ENCODE data around the gene PTH2R. TPM values are rescaled to one million over a fixed set of nuclear protein-coding genes. Genes with fewer than 3 reads are reported as not detected.
"Not testable (repeated sequence)": the region's sequence is repeated elsewhere in the genome, so short reads cannot be mapped to it uniquely, and the experiment has no call there.

The PTH2R gene
- total RNA-seq, 4 donors from 2014 or later = not detected

- no peak overlapping the region for H3K27ac ChIP-seq
- H3K4me3 ChIP-seq = no peak overlapping the region
- H3K9me3 ChIP-seq = no peaks in the 10 kb centered on the region
- H3K27me3 ChIP-seq = no peaks in the 10 kb centered on the region
- DNase-seq = no peak
- TF ChIP-seq, protein P1, sequence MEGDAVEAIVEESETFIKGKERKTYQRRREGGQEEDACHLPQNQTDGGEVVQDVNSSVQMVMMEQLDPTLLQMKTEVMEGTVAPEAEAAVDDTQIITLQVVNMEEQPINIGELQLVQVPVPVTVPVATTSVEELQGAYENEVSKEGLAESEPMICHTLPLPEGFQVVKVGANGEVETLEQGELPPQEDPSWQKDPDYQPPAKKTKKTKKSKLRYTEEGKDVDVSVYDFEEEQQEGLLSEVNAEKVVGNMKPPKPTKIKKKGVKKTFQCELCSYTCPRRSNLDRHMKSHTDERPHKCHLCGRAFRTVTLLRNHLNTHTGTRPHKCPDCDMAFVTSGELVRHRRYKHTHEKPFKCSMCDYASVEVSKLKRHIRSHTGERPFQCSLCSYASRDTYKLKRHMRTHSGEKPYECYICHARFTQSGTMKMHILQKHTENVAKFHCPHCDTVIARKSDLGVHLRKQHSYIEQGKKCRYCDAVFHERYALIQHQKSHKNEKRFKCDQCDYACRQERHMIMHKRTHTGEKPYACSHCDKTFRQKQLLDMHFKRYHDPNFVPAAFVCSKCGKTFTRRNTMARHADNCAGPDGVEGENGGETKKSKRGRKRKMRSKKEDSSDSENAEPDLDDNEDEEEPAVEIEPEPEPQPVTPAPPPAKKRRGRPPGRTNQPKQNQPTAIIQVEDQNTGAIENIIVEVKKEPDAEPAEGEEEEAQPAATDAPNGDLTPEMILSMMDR (IDR thresholded peaks at IDR 0.05) = no peak
- no peak for TF ChIP-seq POLR2A (IDR thresholded peaks at IDR 0.05)
- H3K36me3 ChIP-seq = no peaks in the 10 kb centered on the region
- no peaks in the 10 kb centered on the region for H3K4me1 ChIP-seq
Observed at GRCh38 chr2:208509586-208509985, 103.0 kb downstream of the PTH2R start.

DNA sequence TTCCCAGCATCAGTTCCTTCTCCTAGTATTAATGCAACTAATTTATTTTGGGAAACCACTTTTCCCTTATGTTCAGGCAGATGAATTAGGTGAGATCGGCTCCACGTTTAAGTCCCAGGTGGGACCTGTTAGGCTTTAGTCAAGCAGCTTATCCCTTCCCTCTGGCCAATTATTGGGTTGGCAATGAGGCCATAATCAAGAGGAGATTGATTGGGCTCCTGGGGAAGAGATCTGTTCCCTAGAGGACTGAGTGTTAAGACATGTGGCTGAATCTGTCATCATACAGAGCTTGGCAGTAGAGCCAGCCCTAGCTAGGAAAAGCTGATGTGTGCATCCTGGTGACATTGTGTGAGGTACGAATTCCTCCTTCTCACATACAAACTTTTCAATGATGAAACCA lies 104.4 kb downstream of the PTH2R start:
- TF ChIP-seq POLR2A (IDR thresholded peaks at IDR 0.05) = no peak
- TF ChIP-seq, protein P1 (IDR thresholded peaks at IDR 0.05) = no peak
- H3K4me1 ChIP-seq = no peaks in the 10 kb centered on the region

DNA sequence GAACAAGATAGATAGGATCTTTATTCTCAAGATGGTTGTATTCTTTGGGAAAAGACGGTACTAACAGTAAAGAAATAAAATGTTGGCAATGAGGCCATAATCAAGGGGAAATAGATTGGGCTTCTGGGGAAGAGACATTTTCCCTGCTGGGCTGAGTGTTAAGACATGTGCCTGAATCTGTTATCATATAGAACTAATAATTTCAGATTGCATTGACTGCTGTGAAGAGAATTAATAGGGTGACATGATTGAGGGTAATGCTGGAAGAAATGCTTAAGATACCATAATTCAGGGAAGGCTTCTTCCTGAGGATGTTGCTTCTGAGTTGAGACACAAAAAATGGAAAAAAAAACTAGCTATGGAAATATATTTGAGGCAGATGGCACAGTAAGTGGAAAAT lies 105.0 kb downstream of the PTH2R start:
- Histone ChIP-seq H3K27me3 (no peaks in the 10 kb centered on the region), H3K36me3 (no peaks in the 10 kb centered on the region), H3K27ac (no peak overlapping the region), H3K4me1 (no peaks in the 10 kb centered on the region), H3K4me3 (no peak overlapping the region), H3K9me3 (peaks cover 0 to 2% (median 0%) of the 10 kb centered on the region in 4 donors)
- TF ChIP-seq POLR2A (IDR thresholded peaks at IDR 0.05) = no peak
- no peak for DNase-seq

More for the DNA sequence above, 104.4 kb downstream of the PTH2R start:
- no peaks in the 10 kb centered on the region for H3K27me3 ChIP-seq
- H3K9me3 ChIP-seq = no peaks in the 10 kb centered on the region
- no peak for DNase-seq
- H3K36me3 ChIP-seq = no peaks in the 10 kb centered on the region
- no peak overlapping the region for H3K27ac ChIP-seq
- H3K4me3 ChIP-seq = no peak overlapping the region

- no peaks in the 10 kb centered on the region for H3K36me3 ChIP-seq
- H3K4me1 ChIP-seq = no peaks in the 10 kb centered on the region
- DNase-seq = no peak
- peaks cover 0 to 2% (median 0%) of the 10 kb centered on the region in 4 donors for H3K9me3 ChIP-seq
- no peak overlapping the region for H3K27ac ChIP-seq
- H3K27me3 ChIP-seq = no peaks in the 10 kb centered on the region
- TF ChIP-seq, protein P1 (IDR thresholded peaks at IDR 0.05) = no peak
- TF ChIP-seq POLR2A (IDR thresholded peaks at IDR 0.05) = no peak
- no peak overlapping the region for H3K4me3 ChIP-seq
Observed at GRCh38 chr2:208515099-208515498, 108.5 kb downstream of the PTH2R start.

DNA sequence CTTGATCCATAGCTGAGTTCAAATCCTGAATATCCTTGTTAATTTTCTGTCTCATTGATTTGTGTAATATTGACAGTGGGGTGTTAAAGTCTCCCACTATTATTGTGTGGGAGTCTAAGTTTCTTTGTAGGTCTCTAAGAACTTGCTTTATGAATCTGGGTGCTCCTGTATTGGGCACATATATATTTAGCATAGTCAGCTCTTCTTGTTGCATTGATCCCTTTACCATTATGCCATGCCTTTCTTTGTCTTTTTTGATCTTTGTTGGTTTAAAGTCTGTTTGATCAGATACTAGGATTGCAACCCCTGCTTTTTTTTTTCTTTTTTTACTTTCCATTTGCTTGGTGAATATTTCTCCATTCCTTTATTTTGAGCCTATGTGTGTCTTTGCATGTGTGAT lies 116.5 kb downstream of the PTH2R start:
- not testable (repeated sequence) for H3K27ac ChIP-seq, H3K36me3 ChIP-seq, DNase-seq, H3K4me1 ChIP-seq, H3K9me3 ChIP-seq, H3K4me3 ChIP-seq, H3K27me3 ChIP-seq

GRCh38 chr2:208525165-208525564 lies 118.6 kb downstream of the PTH2R start:
- H3K4me1 ChIP-seq, H3K4me3 ChIP-seq, H3K27ac ChIP-seq, DNase-seq, H3K9me3 ChIP-seq, H3K36me3 ChIP-seq, H3K27me3 ChIP-seq: not testable (repeated sequence)

DNA sequence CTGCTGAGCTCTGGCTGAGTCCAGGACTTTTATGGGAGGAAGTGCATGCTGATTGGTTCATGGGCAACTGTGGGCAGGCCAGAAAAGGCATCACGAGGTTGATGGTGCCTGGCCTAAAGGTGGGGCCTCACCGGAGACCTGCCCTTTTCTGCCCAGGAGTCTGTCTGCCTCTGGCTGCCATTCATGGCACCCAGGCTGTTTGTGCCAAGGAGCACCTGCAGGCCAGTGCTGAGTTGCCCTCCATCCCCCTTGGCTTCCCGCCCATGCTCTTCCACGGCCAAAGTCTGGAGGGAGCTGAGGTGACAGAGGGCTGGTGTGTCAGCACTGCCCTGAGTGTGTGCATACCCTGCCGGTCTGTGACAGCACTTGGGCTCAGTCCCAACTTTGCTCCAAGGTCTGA lies 123.2 kb downstream of the PTH2R start:
- peak in 2 of 3 donors; percentile 55 to 69 for DNase-seq
- no peak overlapping the region for H3K27ac ChIP-seq
- no peak for TF ChIP-seq POLR2A (IDR thresholded peaks at IDR 0.05)
- TF ChIP-seq, protein P1 (IDR thresholded peaks at IDR 0.05) = no peak
- no peaks in the 10 kb centered on the region for H3K9me3 ChIP-seq
- H3K4me3 ChIP-seq = no peak overlapping the region
- H3K27me3 ChIP-seq = no peaks in the 10 kb centered on the region
- H3K36me3 ChIP-seq = no peaks in the 10 kb centered on the region
- no peaks in the 10 kb centered on the region for H3K4me1 ChIP-seq

Data from Peyer's patch (tissue), 4 donors.